Skeletal muscle cell (primary cell): ENCODE results near the gene DLEC1.
"Not testable (repeated sequence)": the region's sequence is repeated elsewhere in the genome, so short reads cannot be mapped to it uniquely, and the experiment has no call there.

Experiments
- DNase-seq: peaks from one replicate; pipeline ENCODE4 v3.0.0-alpha.2; 2010; ENCODE audit warnings: low read depth
- H3K4me3 ChIP-seq: 2 replicates; pipeline ENCODE4 v1.5.1; 2011; ENCODE audit warnings: low read depth, mild to moderate bottlenecking, control low read depth, low read length, moderate library complexity

DLEC1 gene

DNA sequence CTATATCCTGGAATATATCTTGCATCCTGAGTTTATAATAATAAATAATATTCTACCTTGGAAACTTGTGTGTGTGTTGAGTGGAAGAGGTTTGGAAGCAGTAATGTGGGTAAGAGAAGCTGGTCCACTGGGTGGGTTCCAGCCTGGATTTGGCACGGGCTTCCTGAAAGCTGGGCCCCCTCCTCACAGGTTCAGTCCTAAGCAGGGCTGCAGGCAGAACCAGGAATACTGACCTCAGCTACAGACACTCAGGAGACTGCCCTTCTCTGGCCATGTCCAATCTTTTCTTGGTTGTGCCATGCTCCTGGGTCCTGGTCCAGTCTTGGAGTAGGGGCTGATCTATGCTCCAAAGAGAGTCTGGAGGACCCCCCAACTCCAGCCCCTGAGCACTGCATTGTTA, 104.0 kb downstream of the DLEC1 start:
- no peak for DNase-seq
- H3K4me3 ChIP-seq = no peak overlapping the region

DNA sequence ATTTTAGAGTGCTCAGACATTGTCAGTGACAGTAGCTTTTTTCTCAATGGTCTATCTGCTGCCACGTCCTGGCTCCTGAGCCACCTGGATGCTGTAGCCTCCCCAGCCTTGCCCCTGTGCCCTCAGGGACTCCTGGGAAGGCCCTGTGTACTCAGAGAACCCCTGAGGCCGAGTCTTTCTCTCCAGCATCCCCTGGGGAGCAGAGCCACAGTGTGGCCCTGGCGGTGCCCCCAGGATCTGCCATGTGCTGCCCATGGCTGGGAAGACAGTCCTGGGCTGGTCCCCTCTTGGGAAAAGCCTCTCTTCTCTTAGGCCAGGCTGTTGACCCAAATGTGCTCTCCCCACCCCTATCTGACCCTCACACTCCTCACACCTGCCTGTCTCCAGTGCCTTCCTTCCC, 104.5 kb downstream of the DLEC1 start:
- H3K4me3 ChIP-seq = no peak overlapping the region
- no peak for DNase-seq

DNA sequence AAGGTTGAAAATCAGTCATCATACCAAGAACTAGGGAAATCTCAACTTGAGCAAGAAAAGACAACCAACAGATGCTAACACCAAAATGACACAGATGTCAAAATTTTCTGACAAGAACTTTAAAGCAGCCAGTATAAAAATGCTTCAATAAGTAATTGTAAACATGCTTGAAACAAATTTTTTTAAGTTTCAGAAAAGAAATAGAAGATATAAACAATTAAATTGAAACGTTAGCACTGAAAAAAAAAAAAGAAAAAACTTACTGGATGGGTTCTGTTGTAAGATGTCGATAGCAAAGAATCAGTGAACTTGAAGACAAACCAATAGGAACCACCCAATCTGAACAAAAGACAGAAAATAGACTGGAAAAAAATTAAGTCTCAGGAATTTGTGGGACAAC, 107.5 kb downstream of the DLEC1 start:
- no peak for DNase-seq
- H3K4me3 ChIP-seq = no peak overlapping the region

DNA sequence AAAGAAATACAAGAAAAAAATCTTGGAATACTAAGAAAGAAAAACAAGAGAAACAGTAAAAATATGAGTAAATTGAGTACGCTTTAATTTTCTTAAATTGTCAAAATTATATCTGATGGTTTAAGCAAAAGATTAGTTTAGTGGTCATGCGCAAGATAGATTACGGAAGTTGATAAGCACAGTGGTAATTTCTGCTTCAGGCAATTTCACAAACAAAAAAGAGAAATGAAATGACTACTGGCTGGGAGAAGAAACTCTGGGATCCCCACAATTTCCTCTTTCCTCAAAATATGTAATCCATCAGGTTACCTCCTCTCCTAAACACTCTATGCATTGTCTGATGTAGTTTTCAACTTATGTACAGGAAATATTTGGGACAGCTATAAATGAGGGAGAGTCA, 108.4 kb downstream of the DLEC1 start:
- no peak for DNase-seq
- no peak overlapping the region for H3K4me3 ChIP-seq

DNA sequence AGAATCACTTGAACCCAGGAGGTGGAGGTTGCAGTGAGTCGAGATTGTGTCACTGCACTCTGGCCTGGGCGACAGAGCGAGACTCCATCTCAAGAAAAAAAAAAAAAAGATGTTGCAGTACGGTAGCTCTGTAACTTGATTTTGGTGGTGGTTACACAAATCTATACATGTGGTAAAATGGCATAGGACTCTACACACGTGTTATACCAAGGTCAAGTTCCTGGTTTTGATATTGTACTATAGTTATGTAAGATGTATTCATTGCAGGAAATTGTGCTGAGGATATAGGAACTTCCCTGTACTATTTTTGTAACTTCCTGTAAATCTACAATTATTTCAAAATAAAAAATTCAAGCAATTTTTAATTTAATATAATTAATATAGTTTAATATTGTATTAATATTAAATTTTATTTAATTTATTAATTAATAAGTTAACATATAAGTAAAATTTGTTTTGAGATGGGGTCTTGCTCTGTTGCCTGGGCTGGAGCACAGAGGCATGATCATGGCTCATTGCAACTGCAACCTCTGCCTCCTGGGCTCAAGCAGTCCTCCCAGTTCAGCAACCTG, 109.4 kb downstream of the DLEC1 start:
- DNase-seq = no peak
- H3K4me3 ChIP-seq = no peak overlapping the region

DNA sequence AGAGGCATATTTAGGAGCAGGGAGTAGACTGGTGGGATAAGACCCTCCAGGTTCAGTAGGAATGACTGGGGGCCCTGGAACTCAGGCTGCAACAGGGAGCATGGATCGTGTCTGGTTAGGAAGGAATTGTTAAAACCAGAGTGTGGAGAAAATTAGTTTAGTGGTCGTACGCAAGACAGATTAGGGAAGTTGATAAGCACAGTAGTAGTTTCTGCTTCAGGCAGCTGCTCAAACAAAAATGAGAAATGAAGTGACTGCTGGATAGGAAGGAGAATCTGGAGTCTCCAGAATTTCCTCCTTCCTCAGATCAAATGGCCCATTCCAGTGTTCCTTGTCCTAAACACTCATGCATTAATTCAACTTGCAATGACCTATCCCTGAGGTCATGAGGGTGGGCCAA, 110.7 kb downstream of the DLEC1 start:
- no peak overlapping the region for H3K4me3 ChIP-seq
- no peak for DNase-seq

DNA sequence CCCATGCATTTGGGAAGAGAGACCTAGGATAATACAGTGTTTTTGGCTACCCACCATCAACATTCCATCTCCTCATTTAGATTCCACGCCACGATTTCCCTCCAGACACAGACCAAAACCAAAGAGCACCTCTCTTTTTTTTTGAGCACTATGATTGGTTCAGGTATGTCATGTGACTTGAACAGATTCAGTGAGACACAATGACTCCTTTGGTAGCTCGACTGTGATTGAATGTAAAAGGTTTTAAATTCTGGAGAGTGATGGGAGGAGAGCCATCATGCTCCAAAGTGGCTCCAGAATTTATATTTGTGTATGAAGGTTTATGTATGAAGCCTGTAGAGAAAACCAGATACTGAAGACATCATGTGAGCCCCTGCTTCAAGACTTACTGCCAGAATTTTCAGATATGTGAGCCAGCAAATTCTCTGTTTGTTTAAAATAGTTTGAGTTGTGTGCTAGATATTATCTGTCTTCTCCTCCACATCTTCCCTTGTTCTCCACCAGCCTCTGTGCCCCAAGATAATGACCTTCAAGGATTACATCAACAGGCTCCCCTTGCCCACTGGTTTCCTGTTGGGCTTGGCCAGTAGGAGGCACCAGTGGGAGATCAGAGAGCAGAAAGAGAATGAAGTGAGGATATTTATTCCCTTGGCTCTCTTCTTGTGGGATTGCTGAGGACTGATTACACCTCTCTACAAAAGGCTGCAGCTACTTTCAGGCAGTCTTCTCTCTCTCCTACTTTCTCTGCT, 111.9 kb downstream of the DLEC1 start:
- no peak for DNase-seq
- no peak overlapping the region for H3K4me3 ChIP-seq

DNA sequence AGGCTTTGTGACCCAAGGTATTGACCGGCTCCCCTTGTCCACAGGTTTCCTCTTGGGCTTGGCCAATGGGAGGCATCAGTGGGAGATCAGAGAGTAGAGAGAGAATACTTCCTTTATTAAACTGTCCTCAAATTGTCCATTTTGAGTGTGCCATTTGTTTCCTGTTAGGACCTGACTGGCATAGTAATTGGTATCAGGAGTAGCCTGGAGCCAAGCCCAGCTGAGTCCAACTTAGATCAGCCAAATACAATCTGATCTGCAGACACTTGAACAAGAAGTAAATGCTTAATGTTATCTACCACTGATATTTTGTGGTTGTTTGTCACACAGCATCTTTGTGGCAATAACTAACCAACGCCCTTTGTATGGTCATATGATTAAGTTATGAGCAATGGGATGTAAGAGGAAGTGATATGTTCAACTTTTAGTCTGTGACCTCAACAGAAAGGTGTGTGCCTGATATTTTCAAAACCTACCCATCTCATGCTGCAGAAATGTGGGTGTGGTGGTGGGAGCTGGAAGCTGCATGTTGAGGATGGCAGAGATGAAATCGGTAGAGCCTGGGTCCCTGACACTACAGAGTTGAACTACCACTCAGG, 112.8 kb downstream of the DLEC1 start:
- no peak overlapping the region for H3K4me3 ChIP-seq
- DNase-seq = no peak

DNA sequence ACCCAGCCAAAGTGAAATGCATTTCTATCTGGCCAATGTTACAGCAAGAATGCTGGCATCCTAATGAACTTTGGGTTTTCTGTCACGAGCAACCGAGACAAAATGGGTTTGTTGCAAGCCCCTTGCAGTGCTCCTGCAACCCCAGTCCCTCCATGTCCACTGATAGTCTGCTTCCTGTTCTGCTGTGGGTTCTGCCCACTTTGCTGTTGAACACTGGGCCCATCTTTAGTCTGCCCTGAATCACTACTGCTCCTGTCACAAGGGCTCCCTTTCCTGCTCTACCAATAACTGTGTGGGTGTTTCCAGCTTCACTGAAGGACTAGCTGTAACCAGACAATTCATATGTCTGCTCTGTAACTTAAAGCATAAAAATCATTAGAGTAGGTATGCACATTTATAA, 113.6 kb downstream of the DLEC1 start:
- H3K4me3 ChIP-seq = no peak overlapping the region
- DNase-seq = no peak

DNA sequence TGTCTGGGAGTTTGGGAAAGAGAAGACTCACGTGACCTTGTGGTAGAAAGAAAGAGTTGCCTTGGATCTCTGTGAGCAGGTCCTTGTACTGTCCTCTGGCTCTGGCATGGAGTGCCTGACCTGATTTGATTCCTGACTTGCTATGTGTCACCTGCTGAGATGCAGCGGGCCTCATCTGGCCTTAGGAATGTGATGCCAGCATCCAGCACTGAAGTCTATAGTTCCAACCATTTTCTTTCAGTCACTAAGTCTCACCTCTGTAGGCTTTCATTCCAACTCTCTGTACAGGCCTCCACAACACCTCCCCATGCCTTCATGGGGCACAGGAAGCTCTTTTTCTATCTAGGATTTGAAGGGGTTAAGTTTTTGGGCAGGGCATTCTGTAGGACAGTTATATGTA, 114.2 kb downstream of the DLEC1 start:
- H3K4me3 ChIP-seq = no peak overlapping the region
- no peak for DNase-seq

DNA sequence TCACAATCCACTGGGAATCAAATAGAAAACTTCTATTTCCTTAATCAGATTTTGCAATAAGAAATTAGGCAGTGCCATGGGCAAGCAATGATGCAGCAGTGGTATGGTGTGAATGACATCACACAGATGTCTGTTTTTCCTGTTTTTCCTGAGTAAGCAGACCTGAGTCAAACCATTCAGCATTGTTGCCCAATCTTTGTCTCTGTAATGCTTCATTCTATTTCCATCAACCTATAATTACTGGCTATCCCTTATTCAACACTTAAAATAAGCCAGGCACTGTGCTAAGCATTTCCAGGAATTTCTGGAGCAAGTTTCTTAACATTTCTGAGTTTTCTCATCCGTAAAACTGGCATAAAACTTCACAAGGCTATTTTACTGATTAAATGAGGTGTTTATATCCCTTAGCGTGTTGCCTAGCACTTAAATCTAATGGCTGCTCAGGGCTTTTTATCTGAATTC, 115.1 kb downstream of the DLEC1 start:
- H3K4me3 ChIP-seq = no peak overlapping the region
- peak; percentile 89 for DNase-seq

DNA sequence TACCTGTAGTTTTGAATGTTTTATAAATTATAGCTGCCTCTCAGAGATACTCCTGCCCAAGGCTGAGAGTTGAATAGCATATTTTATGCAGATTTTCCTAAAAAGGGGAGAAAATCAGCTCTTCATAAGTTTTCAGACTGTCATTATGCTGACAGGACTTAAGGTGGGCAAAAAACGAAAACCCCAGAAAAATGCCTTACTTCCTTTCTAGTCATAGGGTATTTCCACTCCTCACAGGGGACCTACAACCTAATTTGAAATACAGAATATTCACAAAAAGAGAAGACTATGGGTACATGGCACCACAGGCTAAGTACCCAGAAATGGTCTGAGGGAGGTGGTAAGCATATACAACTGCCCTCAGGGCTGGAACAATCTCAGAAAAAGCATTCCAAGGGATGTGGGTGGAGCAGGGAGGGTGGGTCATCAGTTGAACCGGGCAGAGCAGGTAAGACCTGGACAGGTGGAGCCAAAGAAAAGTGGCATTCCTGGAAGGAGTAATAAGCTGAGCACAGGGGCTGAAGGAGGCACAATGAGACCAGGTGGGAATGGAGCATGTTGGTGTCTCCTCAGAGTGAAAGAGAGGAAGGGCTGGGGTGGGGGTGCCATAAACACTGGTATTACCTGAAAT, 115.7 kb downstream of the DLEC1 start:
- DNase-seq = no peak
- H3K4me3 ChIP-seq = no peak overlapping the region

DNA sequence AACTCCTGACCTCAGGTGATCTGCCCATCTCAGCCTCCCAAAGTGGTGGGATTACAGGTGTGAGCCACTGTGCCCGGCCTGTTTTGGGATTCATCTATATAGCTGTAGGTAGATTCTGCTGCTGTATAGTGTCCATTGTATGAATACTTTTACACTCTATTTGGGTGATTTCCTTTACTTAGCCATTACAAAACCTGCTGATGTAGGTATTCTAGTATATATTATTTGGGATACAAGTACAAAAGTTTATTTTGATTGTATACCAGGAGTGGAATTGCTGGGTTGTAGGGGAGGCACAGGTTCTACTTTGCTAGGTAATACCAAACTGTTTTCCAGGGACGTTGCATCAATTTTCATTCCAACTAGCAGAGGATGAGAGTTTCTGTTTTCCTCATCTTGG, 116.8 kb downstream of the DLEC1 start:
- no peak overlapping the region for H3K4me3 ChIP-seq
- no peak for DNase-seq

DNA sequence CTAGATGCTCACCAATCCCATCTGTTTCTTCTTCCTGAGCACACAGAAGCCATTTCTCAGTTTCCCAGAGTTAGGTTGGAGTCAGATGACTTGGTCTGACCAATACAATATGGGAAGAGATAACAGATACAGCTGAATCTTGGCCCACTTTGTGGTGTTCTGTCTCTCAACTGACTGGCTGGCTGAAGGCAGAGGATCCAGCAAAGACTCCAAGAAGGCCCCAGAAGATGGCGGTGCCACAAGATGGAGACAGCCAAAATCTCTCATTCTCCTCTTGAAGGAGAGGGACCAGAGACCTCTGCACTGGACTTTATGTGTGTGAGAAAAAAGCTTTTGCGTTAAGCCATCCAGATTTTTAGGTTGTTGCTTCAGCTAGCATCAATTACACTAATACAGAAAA, 118.1 kb downstream of the DLEC1 start:
- H3K4me3 ChIP-seq = no peak overlapping the region
- no peak for DNase-seq

DNA sequence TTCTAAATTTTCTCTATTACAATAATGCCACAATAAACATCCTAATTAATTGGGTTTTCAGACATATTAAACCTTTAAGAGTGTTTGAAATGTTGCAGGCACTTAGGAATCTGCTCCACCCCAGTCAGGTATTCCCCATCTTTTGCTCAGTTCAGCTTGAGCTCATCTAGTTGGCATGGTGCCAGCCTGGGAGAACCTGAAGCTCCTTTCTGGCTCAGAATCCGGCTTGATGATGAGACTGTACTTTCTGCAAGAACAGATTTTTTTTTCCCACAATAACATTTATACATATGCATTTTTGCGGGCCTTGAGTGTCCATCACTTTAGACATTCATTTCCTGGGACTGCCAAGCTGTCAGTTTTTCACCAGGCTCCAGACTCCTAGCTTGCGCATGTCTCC, 118.6 kb downstream of the DLEC1 start:
- no peak for DNase-seq
- H3K4me3 ChIP-seq = no peak overlapping the region

DNA sequence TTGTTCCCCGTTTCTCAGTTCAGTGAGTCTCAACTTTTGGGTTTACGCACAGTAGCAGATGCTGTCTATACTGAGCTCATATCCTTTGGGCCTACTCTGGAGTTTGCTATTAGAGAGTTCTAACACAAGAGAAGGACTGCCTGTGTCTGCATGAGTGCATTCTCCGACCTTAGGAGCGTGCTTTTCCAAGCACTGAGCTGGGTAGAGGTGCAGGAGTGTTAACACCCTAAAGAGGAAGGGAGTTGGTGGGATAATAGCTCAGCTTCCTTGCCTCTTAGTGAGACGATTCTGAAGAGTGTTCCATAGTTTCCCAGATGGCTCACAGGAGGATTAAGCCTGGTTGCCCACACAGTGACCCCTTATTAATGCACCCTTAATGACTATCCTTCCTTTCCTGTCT, 119.5 kb downstream of the DLEC1 start:
- DNase-seq = no peak

DNA sequence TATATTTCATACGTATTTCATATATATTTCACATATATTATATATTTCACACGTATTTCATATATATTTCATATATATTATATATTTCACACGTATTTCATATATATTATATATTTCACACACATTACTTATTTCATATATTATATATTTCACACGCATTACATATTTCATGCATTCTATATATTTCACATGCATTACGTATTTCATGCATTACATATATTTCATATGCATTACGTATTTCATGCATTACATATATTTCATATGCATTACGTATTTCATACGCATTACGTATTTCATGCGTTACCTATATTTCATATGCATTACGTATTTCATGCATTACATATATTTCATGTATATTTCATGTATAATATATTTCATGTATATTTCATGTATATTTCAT, 121.7 kb downstream of the DLEC1 start:
- not testable (repeated sequence) for DNase-seq, H3K4me3 ChIP-seq

More for the DNA sequence above, 119.5 kb downstream of the DLEC1 start:
- H3K4me3 ChIP-seq = no peak overlapping the region

DNA sequence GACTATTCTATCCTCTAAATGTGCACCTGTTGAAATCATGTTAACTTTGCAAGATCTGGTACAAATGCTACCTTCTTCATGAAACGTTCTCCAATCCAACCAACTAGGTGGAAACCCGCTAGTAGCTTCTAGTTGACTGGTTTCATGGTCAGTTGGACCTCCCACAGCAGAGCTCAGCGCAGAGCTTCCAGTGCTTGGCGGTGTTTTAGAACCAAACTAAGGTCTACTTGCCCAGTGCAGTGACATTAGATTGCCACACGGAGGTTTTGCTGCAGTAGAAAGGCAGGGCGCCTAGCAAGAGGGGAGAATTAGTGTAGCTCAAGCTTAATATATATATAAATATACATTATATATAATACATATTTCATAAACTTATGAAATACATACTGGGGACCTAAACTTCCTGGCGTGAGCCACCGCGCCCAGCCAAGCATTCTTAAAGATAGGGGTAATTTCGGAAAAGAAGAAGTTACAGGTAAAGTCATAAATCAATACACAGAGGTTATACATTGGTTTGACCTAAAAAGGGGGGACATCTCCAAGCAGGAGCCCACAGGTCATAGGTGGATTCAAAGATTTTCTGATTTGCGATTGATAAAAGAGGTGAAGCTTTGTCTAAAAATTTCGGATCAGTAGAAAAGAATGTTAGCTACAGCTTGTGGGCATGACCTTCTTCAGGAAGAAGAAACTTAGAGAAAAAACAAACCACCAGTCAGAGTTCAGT, 124.3 kb downstream of the DLEC1 start:
- no peak overlapping the region for H3K4me3 ChIP-seq
- no peak for DNase-seq

DNA sequence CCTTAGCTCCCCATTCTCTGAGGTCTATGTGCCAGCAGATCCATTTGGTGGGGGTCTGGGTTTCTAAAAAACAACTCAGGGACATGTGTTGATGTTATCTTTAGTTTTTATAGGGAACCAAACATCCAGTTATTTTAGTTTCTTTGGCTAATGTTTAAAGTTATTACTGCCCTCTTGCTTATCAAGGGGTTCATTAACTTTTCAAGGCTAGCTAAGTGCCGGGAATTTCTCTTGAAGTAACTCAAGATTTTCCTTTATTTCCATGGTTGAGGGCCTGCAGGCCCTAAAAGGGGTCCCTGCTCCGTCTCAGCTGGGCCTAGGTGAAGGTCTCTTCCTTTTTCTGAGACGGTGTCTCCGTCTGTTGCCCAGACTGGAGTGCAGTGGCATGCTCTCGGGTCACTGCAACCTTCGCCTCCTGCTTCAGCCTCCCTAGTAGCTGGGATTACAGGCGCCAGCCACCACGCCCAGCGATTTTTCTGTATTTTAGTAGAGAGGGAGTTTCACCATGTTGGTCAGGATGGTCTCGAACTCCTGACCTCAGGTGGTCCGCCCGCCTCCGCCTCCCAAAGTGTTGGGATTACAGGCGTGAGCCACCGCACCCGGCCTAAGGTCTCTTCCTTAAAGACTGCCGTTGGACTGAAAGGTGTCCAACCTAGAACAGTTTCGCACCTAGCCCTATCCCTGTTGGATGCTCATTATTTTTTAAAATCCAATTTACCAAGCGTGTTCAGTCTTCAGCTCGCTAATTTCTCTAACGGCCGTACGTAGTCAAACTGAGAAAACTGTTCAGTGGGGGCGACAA, 125.0 kb downstream of the DLEC1 start:
- peak overlapping the region; percentile 92 for H3K4me3 ChIP-seq
- DNase-seq = no peak
